HCT116 (cell line): ENCODE results near the gene ZNF584. TPM values are rescaled to one million over a fixed set of nuclear protein-coding genes. Genes with fewer than 3 reads are reported as not detected.

Source experiments
- ATAC-seq: fragments of 200-7000 bp; cut with Tn5 transposase; 2 replicates; pipeline ENCODE4 v1.9.1; 2020; ENCODE audit warnings: mild to moderate bottlenecking, moderate library complexity
- BruUV-seq: library from RNA; stranded (reverse); fragments of 400-500 nt; replicated peaks from 2 replicates; lab custom pipeline; 2021; lab: Mats Ljungman, UMichigan
- CTCF ChIA-PET: fragments of 300-600 bp; sonication (Branson Sonifier 250); formaldehyde crosslinking; loops from one replicate; lab custom pipeline; 2021; ENCODE audit warnings: antibody characterized with exemption; lab: Charles Lee
- POLR2A ChIA-PET: fragments of 300-600, 350-600 bp; sonication (Branson Sonifier 250); formaldehyde crosslinking; loops from one replicate; lab custom pipeline; 2021; ENCODE audit warnings: antibody characterized with exemption; lab: Charles Lee
- RAD21 ChIA-PET, 2 experiments: fragments of 300-600 bp; sonication (Branson Sonifier 250); formaldehyde crosslinking; loops; one replicate each; lab custom pipeline; 2023; ENCODE audit warnings: low total read pairs in 2 of 2; ENCODE audit not compliant: uncharacterized antibody in 2 of 2, unreplicated experiment in 2 of 2, low non-redundant PET in 1 of 2; lab: Charles Lee
- DNase-seq: peaks from one replicate; pipeline ENCODE4 v3.0.0-alpha.2; 2010; ENCODE audit warnings: low read depth, low spot score
- H2AFZ ChIP-seq: fragments of 200-600 bp; shearing (Covaris generic), sonication (generic); 2 replicates; pipeline ENCODE4 v1.6.1; 2017; ENCODE audit warnings: low read depth, mixed run types, mixed read lengths, antibody characterized with exemption, low read length; ENCODE audit not compliant: poor library complexity, severe bottlenecking
- H3K27ac ChIP-seq: 2 replicates; pipeline ENCODE4 v1.5.1; 2012; ENCODE audit warnings: low read depth, low read length
- H3K27me3 ChIP-seq: fragments of 200-600 bp; sonication (generic); 2 replicates; pipeline ENCODE4 v1.6.1; 2016; ENCODE audit warnings: mixed run types, low read length, mixed read lengths; ENCODE audit not compliant: insufficient read depth
- H3K36me3 ChIP-seq, 2 experiments: fragments of 200-500 bp in 1 of 2; fragments of 200-600 bp in 1 of 2; sonication (Bioruptor generic) in 1 of 2; sonication (generic) in 1 of 2; 2 replicates each; pipeline versions ENCODE4 v1.5.1 to v1.6.1; 2014 to 2016; ENCODE audit warnings: low read length in 2 of 2, inconsistent platforms in 1 of 2, mixed read lengths in 1 of 2, mixed run types in 1 of 2; ENCODE audit not compliant: insufficient read depth in 2 of 2, control insufficient read depth in 1 of 2
- H3K4me1 ChIP-seq, 2 experiments: fragments of 200-600 bp in 1 of 2; sonication (generic) in 1 of 2; 2 replicates each; pipeline versions ENCODE4 v1.5.1 to v1.6.1; 2012 to 2017; ENCODE audit warnings: low read length in 2 of 2, inconsistent platforms in 1 of 2, mild to moderate bottlenecking in 1 of 2, mixed read lengths in 1 of 2, mixed run types in 1 of 2, moderate library complexity in 1 of 2; ENCODE audit not compliant: insufficient read depth in 2 of 2, control insufficient read depth in 1 of 2
- H3K4me2 ChIP-seq: fragments of 200-600 bp; sonication (generic); 2 replicates; pipeline ENCODE4 v1.6.1; 2017; ENCODE audit warnings: mixed run types, low read length, mixed read lengths
- H3K4me3 ChIP-seq, 2 experiments: fragments of 200-600 bp in 1 of 2; sonication (generic) in 1 of 2; replicated peaks in 1 of 2; 2 replicates each; pipeline ENCODE4 v1.5.1; 2011 to 2016; ENCODE audit warnings: low read length in 2 of 2, control low read depth in 1 of 2, low read depth in 1 of 2, mild to moderate bottlenecking in 1 of 2, mixed read lengths in 1 of 2, mixed run types in 1 of 2
- H3K79me2 ChIP-seq: fragments of 200-600 bp; sonication (generic); 2 replicates; pipeline ENCODE4 v1.6.1; 2017; ENCODE audit warnings: mild to moderate bottlenecking, mixed run types, low read length, moderate library complexity, mixed read lengths; ENCODE audit not compliant: insufficient read depth
- H3K9ac ChIP-seq: fragments of 200-600 bp; sonication (generic); 2 replicates; pipeline ENCODE4 v1.6.1; 2016; ENCODE audit warnings: low read length, mixed read lengths
- H3K9me2 ChIP-seq: fragments of 200-600 bp; sonication (generic), shearing (Covaris generic); 2 replicates; pipeline ENCODE4 v1.6.1; 2017; ENCODE audit warnings: mixed run types, mild to moderate bottlenecking, moderate library complexity; ENCODE audit not compliant: insufficient read depth
- H3K9me3 ChIP-seq, 2 experiments: fragments of 200-500 bp in 1 of 2; fragments of 200-600 bp in 1 of 2; sonication (Bioruptor generic) in 1 of 2; sonication (generic) in 1 of 2; 2 replicates each; pipeline ENCODE4 v1.6.1; 2014 to 2017; ENCODE audit warnings: low read length in 2 of 2, mixed read lengths in 2 of 2, inconsistent platforms in 1 of 2, low read depth in 1 of 2, mild to moderate bottlenecking in 1 of 2, mixed run types in 1 of 2, moderate library complexity in 1 of 2; ENCODE audit not compliant: control insufficient read depth in 1 of 2, insufficient read depth in 1 of 2
- H4K20me1 ChIP-seq: fragments of 200-600 bp; sonication (generic), shearing (Covaris generic); 2 replicates; pipeline ENCODE4 v1.6.1; 2017; ENCODE audit warnings: mixed run types, mild to moderate bottlenecking, moderate library complexity; ENCODE audit not compliant: insufficient read depth
- CBX3 ChIP-seq: IDR thresholded peaks from 2 replicates; pipeline ENCODE4 v1.6.1; 2012; ENCODE audit warnings: low read depth
- CEBPB ChIP-seq: IDR thresholded peaks from 2 replicates; pipeline ENCODE4 v1.6.1; 2012; ENCODE audit warnings: low read depth
- EGR1 ChIP-seq: IDR thresholded peaks from 2 replicates; pipeline ENCODE4 v1.6.1; 2012; ENCODE audit warnings: low read depth
- ELF1 ChIP-seq: IDR thresholded peaks from 2 replicates; pipeline ENCODE4 v1.6.1; 2012; ENCODE audit warnings: low read depth, borderline replicate concordance
- EZH2 ChIP-seq: fragments of 200-600 bp; sonication (generic); IDR thresholded peaks from 2 replicates; pipeline ENCODE4 v1.6.1; 2017; ENCODE audit warnings: antibody characterized with exemption, mixed run types
- EZH2phosphoT487 ChIP-seq: fragments of 200-600 bp; IDR thresholded peaks from 2 replicates; pipeline ENCODE4 v1.6.1; 2018; ENCODE audit warnings: antibody characterized with exemption, borderline replicate concordance
- FOSL1 ChIP-seq: IDR thresholded peaks from 2 replicates; pipeline ENCODE4 v1.6.1; 2012; ENCODE audit warnings: low read depth
- JUND ChIP-seq: IDR thresholded peaks from 2 replicates; pipeline ENCODE4 v1.6.1; 2012
- MAX ChIP-seq: IDR thresholded peaks from 2 replicates; pipeline ENCODE4 v1.6.1; 2012
- POLR2A ChIP-seq: IDR thresholded peaks from 2 replicates; pipeline ENCODE4 v1.7.0; 2011; ENCODE audit warnings: borderline replicate concordance; ENCODE audit not compliant: insufficient read depth, insufficient read length; ENCODE audit errors: extremely low read depth
- POLR2AphosphoS5 ChIP-seq: IDR thresholded peaks from 2 replicates; pipeline ENCODE4 v1.6.1; 2011; ENCODE audit warnings: mild to moderate bottlenecking, low read depth, low read length, moderate library complexity
- RAD21 ChIP-seq: IDR thresholded peaks from 2 replicates; pipeline ENCODE4 v1.6.1; 2012; ENCODE audit warnings: low read depth, mild to moderate bottlenecking
- SIN3A ChIP-seq: IDR thresholded peaks from 2 replicates; pipeline ENCODE4 v1.6.1; 2012; ENCODE audit warnings: low read depth
- SP1 ChIP-seq: IDR thresholded peaks from 2 replicates; pipeline ENCODE4 v1.6.1; 2012; ENCODE audit warnings: low read depth
- SRF ChIP-seq: IDR thresholded peaks from 2 replicates; pipeline ENCODE4 v1.6.1; 2012; ENCODE audit warnings: low read depth
- TCF7L2 ChIP-seq: IDR thresholded peaks from 2 replicates; pipeline ENCODE4 v1.7.0; 2011; ENCODE audit warnings: borderline replicate concordance, inconsistent platforms; ENCODE audit not compliant: insufficient read depth, insufficient read length; ENCODE audit errors: extremely low read depth
- YY1 ChIP-seq: IDR thresholded peaks from 2 replicates; pipeline ENCODE4 v1.6.1; 2011; ENCODE audit warnings: low read length, low read depth, moderate library complexity, mild to moderate bottlenecking; ENCODE audit not compliant: insufficient replicate concordance; ENCODE audit errors: extremely low read depth
- ZNF274 ChIP-seq: fragments of 200-500 bp; sonication (Bioruptor generic); IDR thresholded peaks from 2 replicates; pipeline ENCODE4 v1.6.1; 2014; ENCODE audit warnings: mild to moderate bottlenecking, low read depth, low read length, inconsistent platforms
- intact Hi-C: fragments of 100-400 bp; cut with micrococcal nuclease; formaldehyde crosslinking; loops from 2 replicates; pipeline ENCODE4 v1.10.0; 2022
- total RNA-seq: library from RNA; stranded (reverse); gene quantifications from one replicate; pipeline ENCODE4 v1.2.1, GENCODE V29; 2021; ENCODE audit not compliant: unreplicated experiment
- TF ChIP-seq, protein P1 (sequence below): IDR thresholded peaks from 2 replicates; pipeline ENCODE4 v1.6.1; 2012
- TF ChIP-seq, protein P2 (sequence below): IDR thresholded peaks from 2 replicates; pipeline ENCODE4 v1.6.1; 2012; ENCODE audit warnings: low read depth

ZNF584 gene
- total RNA-seq, 1 experiment from 2014 or later = 25.8 TPM

GRCh38 chr19:58455306-58455705 lies 46.9 kb downstream of the ZNF584 start:
- ATAC-seq = no peak
- Histone ChIP-seq H2AFZ (no peak overlapping the region), H3K79me2 (no peaks in the 10 kb centered on the region), H3K27me3 (no peaks in the 10 kb centered on the region), H3K9me2 (no peaks in the 10 kb centered on the region), H3K27ac (no peak overlapping the region), H3K4me2 (no peak overlapping the region), H3K4me3 (no peak overlapping the region), H4K20me1 (no peaks in the 10 kb centered on the region), H3K9me3 (no peaks in the 10 kb centered on the region), H3K4me1 (peaks cover 6 to 19% of the 10 kb centered on the region in 2 experiments; a peak in 3 of 4 replicates), H3K36me3 (peaks cover 0 to 4% of the 10 kb centered on the region in 2 experiments; a peak in 2 of 4 replicates), H3K9ac (no peak overlapping the region)
- intact Hi-C loops = no loop called here
- no peak for DNase-seq
- ChIA-PET POLR2A (no interaction called here), CTCF (no interaction called here), RAD21 (no interaction called here)
- TF ChIP-seq CBX3 (no peak), CEBPB (no peak), FOSL1 (no peak), EZH2phosphoT487 (no peak), SIN3A (no peak)
- TF ChIP-seq, protein P1, sequence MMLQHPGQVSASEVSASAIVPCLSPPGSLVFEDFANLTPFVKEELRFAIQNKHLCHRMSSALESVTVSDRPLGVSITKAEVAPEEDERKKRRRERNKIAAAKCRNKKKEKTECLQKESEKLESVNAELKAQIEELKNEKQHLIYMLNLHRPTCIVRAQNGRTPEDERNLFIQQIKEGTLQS = no peak
- BruUV-seq = no TSS peak

DNA sequence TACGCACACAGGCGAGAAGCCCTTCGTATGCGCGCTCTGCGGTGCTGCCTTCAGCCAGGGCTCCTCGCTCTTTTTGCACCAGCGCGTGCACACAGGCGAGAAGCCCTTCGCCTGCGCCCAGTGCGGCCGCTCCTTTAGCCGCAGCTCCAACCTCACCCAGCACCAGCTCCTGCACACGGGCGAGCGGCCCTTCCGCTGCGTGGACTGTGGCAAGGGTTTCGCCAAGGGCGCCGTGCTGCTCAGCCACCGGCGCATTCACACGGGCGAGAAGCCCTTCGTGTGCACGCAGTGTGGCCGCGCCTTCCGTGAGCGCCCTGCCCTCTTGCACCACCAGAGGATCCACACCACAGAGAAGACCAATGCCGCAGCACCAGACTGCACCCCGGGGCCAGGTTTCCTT lies 47.7 kb downstream of the ZNF584 start:
- no peaks in the 10 kb centered on the region for H3K9me3 ChIP-seq
- no peak overlapping the region for H3K9ac ChIP-seq
- ChIA-PET CTCF (no interaction called here), POLR2A (no interaction called here), RAD21 (no interaction called here)
- H2AFZ ChIP-seq = no peak overlapping the region
- H3K27ac ChIP-seq = no peak overlapping the region
- DNase-seq (no peak), ATAC-seq (no peak)
- H3K36me3 ChIP-seq = peaks cover 0 to 4% of the 10 kb centered on the region in 2 experiments; a peak in 2 of 4 replicates
- H3K79me2 ChIP-seq = no peaks in the 10 kb centered on the region
- H4K20me1 ChIP-seq = no peaks in the 10 kb centered on the region
- H3K4me3 ChIP-seq = no peak overlapping the region
- peaks cover 0 to 14% of the 10 kb centered on the region in 2 experiments; a peak in 2 of 4 replicates for H3K4me1 ChIP-seq
- intact Hi-C loops = no loop called here
- no TSS peak for BruUV-seq
- H3K27me3 ChIP-seq = no peaks in the 10 kb centered on the region
- H3K4me2 ChIP-seq = no peak overlapping the region
- H3K9me2 ChIP-seq = no peaks in the 10 kb centered on the region
- no peak for TF ChIP-seq SRF
- TF ChIP-seq EGR1 = no peak
- no peak for TF ChIP-seq RAD21
- no peak for TF ChIP-seq EZH2
- no peak for TF ChIP-seq SP1
- no peak for TF ChIP-seq ZNF274
- TF ChIP-seq ELF1 = no peak
- TF ChIP-seq MAX = no peak
- TF ChIP-seq, protein P2, sequence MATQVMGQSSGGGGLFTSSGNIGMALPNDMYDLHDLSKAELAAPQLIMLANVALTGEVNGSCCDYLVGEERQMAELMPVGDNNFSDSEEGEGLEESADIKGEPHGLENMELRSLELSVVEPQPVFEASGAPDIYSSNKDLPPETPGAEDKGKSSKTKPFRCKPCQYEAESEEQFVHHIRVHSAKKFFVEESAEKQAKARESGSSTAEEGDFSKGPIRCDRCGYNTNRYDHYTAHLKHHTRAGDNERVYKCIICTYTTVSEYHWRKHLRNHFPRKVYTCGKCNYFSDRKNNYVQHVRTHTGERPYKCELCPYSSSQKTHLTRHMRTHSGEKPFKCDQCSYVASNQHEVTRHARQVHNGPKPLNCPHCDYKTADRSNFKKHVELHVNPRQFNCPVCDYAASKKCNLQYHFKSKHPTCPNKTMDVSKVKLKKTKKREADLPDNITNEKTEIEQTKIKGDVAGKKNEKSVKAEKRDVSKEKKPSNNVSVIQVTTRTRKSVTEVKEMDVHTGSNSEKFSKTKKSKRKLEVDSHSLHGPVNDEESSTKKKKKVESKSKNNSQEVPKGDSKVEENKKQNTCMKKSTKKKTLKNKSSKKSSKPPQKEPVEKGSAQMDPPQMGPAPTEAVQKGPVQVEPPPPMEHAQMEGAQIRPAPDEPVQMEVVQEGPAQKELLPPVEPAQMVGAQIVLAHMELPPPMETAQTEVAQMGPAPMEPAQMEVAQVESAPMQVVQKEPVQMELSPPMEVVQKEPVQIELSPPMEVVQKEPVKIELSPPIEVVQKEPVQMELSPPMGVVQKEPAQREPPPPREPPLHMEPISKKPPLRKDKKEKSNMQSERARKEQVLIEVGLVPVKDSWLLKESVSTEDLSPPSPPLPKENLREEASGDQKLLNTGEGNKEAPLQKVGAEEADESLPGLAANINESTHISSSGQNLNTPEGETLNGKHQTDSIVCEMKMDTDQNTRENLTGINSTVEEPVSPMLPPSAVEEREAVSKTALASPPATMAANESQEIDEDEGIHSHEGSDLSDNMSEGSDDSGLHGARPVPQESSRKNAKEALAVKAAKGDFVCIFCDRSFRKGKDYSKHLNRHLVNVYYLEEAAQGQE = no peak
- no peak for TF ChIP-seq EZH2phosphoT487
- TF ChIP-seq POLR2AphosphoS5 = no peak
- no peak for TF ChIP-seq TCF7L2
- TF ChIP-seq JUND = no peak
- TF ChIP-seq POLR2A = no peak
- no peak for TF ChIP-seq CEBPB
- no peak for TF ChIP-seq CBX3
- TF ChIP-seq YY1 = no peak
